C4-2B (cell line): ENCODE measurements around the gene ZNF835.
"Not testable (repeated sequence)": the region's sequence is repeated elsewhere in the genome, so short reads cannot be mapped to it uniquely, and the experiment has no call there.

ENCODE experiments used
- H3K27ac ChIP-seq: fragments of 450-650 bp; 2 replicates; pipeline ENCODE4 v1.5.1; 2017
- CTCF ChIP-seq: fragments of 450-650 bp; conservative IDR thresholded peaks from 2 replicates; pipeline ENCODE4 v1.5.1; 2017; ENCODE audit warnings: mild to moderate bottlenecking
- ZFX ChIP-seq: fragments of 450-650 bp; IDR thresholded peaks from 2 replicates; pipeline ENCODE4 v1.6.1; 2017

ZNF835 gene

GRCh38 chr19:56681702-56682101, 10.1 kb upstream of the ZNF835 start:
- H3K27ac ChIP-seq, result no peak overlapping the region
- no peak for TF ChIP-seq ZFX
- TF ChIP-seq CTCF, result no peak

- TF ChIP-seq CTCF (no peak), ZFX (no peak)
- H3K27ac ChIP-seq, result no peak overlapping the region
Measured at GRCh38 chr19:56678205-56678604, 6.6 kb upstream of the ZNF835 start.

GRCh38 chr19:56672610-56673009, 1.1 kb upstream of the ZNF835 start:
- H3K27ac ChIP-seq, result not testable (repeated sequence)

- H3K27ac ChIP-seq, result no peak overlapping the region
- TF ChIP-seq CTCF (no peak), ZFX (no peak)
Measured at GRCh38 chr19:56670961-56671612, 470 bp downstream of the ZNF835 start.

- H3K27ac ChIP-seq, result no peak overlapping the region
- TF ChIP-seq ZFX (no peak), CTCF (no peak)
Measured at GRCh38 chr19:56670401-56670960, 1.1 kb downstream of the ZNF835 start.

GRCh38 chr19:56668676-56669075, 2.9 kb downstream of the ZNF835 start:
- TF ChIP-seq ZFX, result no peak
- no peak for TF ChIP-seq CTCF
- no peak overlapping the region for H3K27ac ChIP-seq

- TF ChIP-seq CTCF (no peak), ZFX (no peak)
Measured at GRCh38 chr19:56667311-56667870, 4.2 kb downstream of the ZNF835 start.

GRCh38 chr19:56664511-56664910, 7.0 kb downstream of the ZNF835 start:
- TF ChIP-seq CTCF (no peak), ZFX (no peak)

More at GRCh38 chr19:56667311-56667870, 4.2 kb downstream of the ZNF835 start:
- no peak overlapping the region for H3K27ac ChIP-seq

More at GRCh38 chr19:56664511-56664910, 7.0 kb downstream of the ZNF835 start:
- no peak overlapping the region for H3K27ac ChIP-seq
